Panc1 (cell line): ENCODE data around the gene VAMP3. TPM values are rescaled to one million over a fixed set of nuclear protein-coding genes. Genes with fewer than 3 reads are reported as not detected.

Experiments used
- ATAC-seq: fragments of 200-7000 bp; cut with Tn5 transposase; 2 replicates; pipeline ENCODE4 v1.9.1; 2020; ENCODE audit warnings: mild to moderate bottlenecking, moderate library complexity
- BruUV-seq: library from RNA; stranded (reverse); fragments of 400-500 nt; replicated peaks from 2 replicates; lab custom pipeline; 2021; lab: Mats Ljungman, UMichigan
- CTCF ChIA-PET: fragments of 300-600 bp; sonication (Branson Sonifier 250); formaldehyde crosslinking; loops from one replicate; lab custom pipeline; 2022; ENCODE audit warnings: antibody characterized with exemption; lab: Charles Lee
- POLR2A ChIA-PET: fragments of 300-600 bp; sonication (Branson Sonifier 250); formaldehyde crosslinking; loops from one replicate; lab custom pipeline; 2022; ENCODE audit warnings: antibody characterized with exemption; lab: Charles Lee
- DNase-seq: peaks from one replicate; pipeline ENCODE4 v3.0.0-alpha.2; 2010; ENCODE audit warnings: low read depth, low spot score
- H3K27ac ChIP-seq: 2 replicates; pipeline ENCODE4 v1.5.1; 2011; ENCODE audit warnings: mild to moderate bottlenecking, low read length, inconsistent platforms
- H3K27me3 ChIP-seq: fragments of 200-500 bp; sonication (Bioruptor generic); 2 replicates; pipeline ENCODE4 v1.6.0; 2014; ENCODE audit warnings: low read length, inconsistent platforms; ENCODE audit not compliant: control insufficient read depth, insufficient read depth
- H3K36me3 ChIP-seq: fragments of 200-500 bp; sonication (Bioruptor generic); 2 replicates; pipeline ENCODE4 v1.5.1; 2014; ENCODE audit warnings: inconsistent platforms, mild to moderate bottlenecking, low read length, moderate library complexity; ENCODE audit not compliant: control insufficient read depth, insufficient read depth
- H3K4me1 ChIP-seq: 2 replicates; pipeline ENCODE4 v1.5.1; 2011; ENCODE audit warnings: inconsistent platforms, mild to moderate bottlenecking, low read length, moderate library complexity; ENCODE audit not compliant: control insufficient read depth, insufficient read depth
- H3K4me3 ChIP-seq, 2 experiments: 2 replicates each; pipeline ENCODE4 v1.5.1; 2011 to 2012; ENCODE audit warnings: low read depth in 2 of 2, low read length in 2 of 2, mild to moderate bottlenecking in 2 of 2, inconsistent platforms in 1 of 2, moderate library complexity in 1 of 2
- H3K9me3 ChIP-seq: fragments of 200-500 bp; sonication (Bioruptor generic); 2 replicates; pipeline ENCODE4 v1.5.1; 2014; ENCODE audit warnings: low read depth, mild to moderate bottlenecking, inconsistent platforms, low read length, moderate library complexity; ENCODE audit not compliant: control insufficient read depth, insufficient read depth
- CTCF ChIP-seq: fragments of 450-650 bp; IDR thresholded peaks from 2 replicates; pipeline ENCODE4 v1.5.1; 2017; ENCODE audit warnings: mild to moderate bottlenecking
- POLR2AphosphoS5 ChIP-seq: IDR thresholded peaks from 2 replicates; pipeline ENCODE4 v1.6.1; 2012; ENCODE audit warnings: mild to moderate bottlenecking, low read depth, low read length, moderate library complexity
- SIN3A ChIP-seq: IDR thresholded peaks from 2 replicates; pipeline ENCODE4 v1.6.1; 2012; ENCODE audit warnings: low read depth, mild to moderate bottlenecking, low read length, moderate library complexity, borderline replicate concordance; ENCODE audit not compliant: insufficient read depth
- TCF7L2 ChIP-seq: IDR thresholded peaks from 2 replicates; pipeline ENCODE4 v1.6.1; 2011; ENCODE audit warnings: mild to moderate bottlenecking, low read depth, low read length, inconsistent platforms
- in situ Hi-C: cut with HindIII; loops from 2 replicates; pipeline ENCODE4 v1.10.0; 2016; ENCODE audit warnings: low sequenced_read_pairs, low pct_unique_long_range_greater_than_20kb
- intact Hi-C: fragments of 100-400 bp; cut with micrococcal nuclease; formaldehyde crosslinking; loops from one replicate; pipeline ENCODE4 v1.10.0; 2022; ENCODE audit not compliant: unreplicated experiment
- total RNA-seq: library from RNA; stranded (reverse); gene quantifications from one replicate; pipeline ENCODE4 v1.2.1, GENCODE V29; 2021; ENCODE audit not compliant: unreplicated experiment
- TF ChIP-seq, protein P1 (sequence below), 2 experiments: IDR thresholded peaks; 2 replicates each; pipeline ENCODE4 v1.6.1; 2011 to 2012; ENCODE audit warnings: low read depth in 2 of 2, control low read depth in 1 of 2, low read length in 1 of 2, mild to moderate bottlenecking in 1 of 2, moderate library complexity in 1 of 2; ENCODE audit not compliant: insufficient read depth in 1 of 2

The VAMP3 gene
- total RNA-seq, 1 experiment from 2014 or later, result 106 TPM

DNA sequence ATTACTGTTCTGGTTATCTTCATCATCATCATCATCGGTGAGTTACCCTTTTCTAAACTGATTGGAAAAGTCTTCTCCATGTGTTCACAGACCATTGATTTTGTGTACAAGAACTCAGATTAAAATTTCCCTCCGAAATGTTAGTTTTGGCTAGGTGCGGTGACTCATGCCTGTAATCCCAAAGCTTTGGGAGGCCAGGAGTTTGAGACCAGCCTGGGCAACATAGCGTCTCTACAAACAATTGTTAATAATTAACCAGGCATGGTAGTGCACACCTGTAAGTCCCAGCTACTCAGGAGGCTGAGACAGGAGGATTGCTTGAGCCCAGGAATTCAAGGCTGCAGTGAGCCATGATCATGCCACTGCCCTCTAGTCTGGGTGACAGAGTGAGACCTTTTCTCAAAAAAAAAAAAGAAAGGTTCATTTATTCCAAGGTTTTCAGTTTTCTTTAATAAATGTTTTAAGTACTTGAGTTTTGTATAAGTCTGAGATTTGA, 7.1 kb downstream of the VAMP3 start:
- CTCF ChIA-PET, result no interaction called here
- Histone ChIP-seq H3K4me1 (peaks cover 16% of the 10 kb centered on the region), H3K9me3 (no peaks in the 10 kb centered on the region), H3K36me3 (peaks cover 29% of the 10 kb centered on the region), H3K4me3 (no peak overlapping the region), H3K27me3 (no peaks in the 10 kb centered on the region), H3K27ac (no peak overlapping the region)
- BruUV-seq, result no TSS peak
- POLR2A ChIA-PET, result no interaction called here
- ATAC-seq (no peak), DNase-seq (no peak)
- in situ Hi-C loops, result no loop called here
- TF ChIP-seq, protein P1, sequence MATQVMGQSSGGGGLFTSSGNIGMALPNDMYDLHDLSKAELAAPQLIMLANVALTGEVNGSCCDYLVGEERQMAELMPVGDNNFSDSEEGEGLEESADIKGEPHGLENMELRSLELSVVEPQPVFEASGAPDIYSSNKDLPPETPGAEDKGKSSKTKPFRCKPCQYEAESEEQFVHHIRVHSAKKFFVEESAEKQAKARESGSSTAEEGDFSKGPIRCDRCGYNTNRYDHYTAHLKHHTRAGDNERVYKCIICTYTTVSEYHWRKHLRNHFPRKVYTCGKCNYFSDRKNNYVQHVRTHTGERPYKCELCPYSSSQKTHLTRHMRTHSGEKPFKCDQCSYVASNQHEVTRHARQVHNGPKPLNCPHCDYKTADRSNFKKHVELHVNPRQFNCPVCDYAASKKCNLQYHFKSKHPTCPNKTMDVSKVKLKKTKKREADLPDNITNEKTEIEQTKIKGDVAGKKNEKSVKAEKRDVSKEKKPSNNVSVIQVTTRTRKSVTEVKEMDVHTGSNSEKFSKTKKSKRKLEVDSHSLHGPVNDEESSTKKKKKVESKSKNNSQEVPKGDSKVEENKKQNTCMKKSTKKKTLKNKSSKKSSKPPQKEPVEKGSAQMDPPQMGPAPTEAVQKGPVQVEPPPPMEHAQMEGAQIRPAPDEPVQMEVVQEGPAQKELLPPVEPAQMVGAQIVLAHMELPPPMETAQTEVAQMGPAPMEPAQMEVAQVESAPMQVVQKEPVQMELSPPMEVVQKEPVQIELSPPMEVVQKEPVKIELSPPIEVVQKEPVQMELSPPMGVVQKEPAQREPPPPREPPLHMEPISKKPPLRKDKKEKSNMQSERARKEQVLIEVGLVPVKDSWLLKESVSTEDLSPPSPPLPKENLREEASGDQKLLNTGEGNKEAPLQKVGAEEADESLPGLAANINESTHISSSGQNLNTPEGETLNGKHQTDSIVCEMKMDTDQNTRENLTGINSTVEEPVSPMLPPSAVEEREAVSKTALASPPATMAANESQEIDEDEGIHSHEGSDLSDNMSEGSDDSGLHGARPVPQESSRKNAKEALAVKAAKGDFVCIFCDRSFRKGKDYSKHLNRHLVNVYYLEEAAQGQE (IDR thresholded peaks at IDR 0.05; ENCODE audit: insufficient read depth in 1 of 2, low read depth in 2 of 2, low read length in 1 of 2), result no peak
- TF ChIP-seq POLR2AphosphoS5, result no peak
- TF ChIP-seq SIN3A, result no peak
- TF ChIP-seq CTCF, result no peak
- TF ChIP-seq TCF7L2, result no peak
- intact Hi-C loops, result no loop called here

- Histone ChIP-seq H3K4me1 (peaks cover 16% of the 10 kb centered on the region), H3K4me3 (no peak overlapping the region), H3K27me3 (no peaks in the 10 kb centered on the region), H3K9me3 (no peaks in the 10 kb centered on the region), H3K36me3 (peaks cover 18% of the 10 kb centered on the region), H3K27ac (no peak overlapping the region)
- ChIA-PET CTCF (no interaction called here), POLR2A (interaction anchor here (0.6 kb wide), 1 partner anchor 613 kb away, joined by 3 read pairs; no protein-coding TSS in a partner anchor)
- intact Hi-C loops, result no loop called here
- ATAC-seq (no peak), DNase-seq (no peak)
- in situ Hi-C loops, result no loop called here
- TF ChIP-seq POLR2AphosphoS5, result no peak
- TF ChIP-seq, protein P1 (IDR thresholded peaks at IDR 0.05; ENCODE audit: insufficient read depth in 1 of 2, low read depth in 2 of 2, low read length in 1 of 2), result no peak
- no peak for TF ChIP-seq TCF7L2
- TF ChIP-seq CTCF, result no peak
- TF ChIP-seq SIN3A, result no peak
- BruUV-seq, result TSS peak; percentile 40
These were observed 9.9 kb downstream of the VAMP3 start for GRCh38 chr1:7780976-7781375.
